ENCODE measurements around the gene SMO.

GRCh38 chr7:129262324-129262723 lies 73.9 kb downstream of the SMO start:
- TF ChIP-seq CTCF (IDR thresholded peaks at IDR 0.05; ENCODE audit: borderline replicate concordance, extremely low read depth, low read length, poor library complexity, severe bottlenecking) (no peak), EZH2 (IDR thresholded peaks at IDR 0.05; ENCODE audit: borderline replicate concordance, low read depth, low read length, severe bottlenecking) (no peak)
